ENCODE measurements around the gene TECTB.

TECTB gene

DNA sequence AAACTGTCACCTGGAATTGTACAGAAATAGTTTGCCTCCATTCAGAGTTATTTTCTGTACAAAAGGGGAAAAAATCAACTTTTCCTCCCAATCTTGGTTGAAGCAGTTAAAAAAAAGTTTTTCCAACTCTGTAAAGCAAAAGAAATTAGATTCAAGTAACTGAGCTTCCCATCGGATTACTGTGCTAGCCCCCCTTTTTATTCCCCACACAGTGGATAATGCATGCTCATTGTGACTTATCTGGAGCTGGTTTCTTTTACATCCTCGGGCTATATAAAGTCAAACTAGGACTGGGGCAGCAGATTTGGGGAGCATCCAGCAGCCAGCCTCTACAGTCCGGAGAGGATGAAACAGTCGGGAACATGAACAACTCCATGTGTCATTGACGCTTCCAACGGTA, at the start of gene TECTB:
TECTB (plus strand) TSS at position 301 of the 400 bp plus-strand sequence. CDS start 335 bp downstream, outside the sequence.
- TF ChIP-seq, protein P1, sequence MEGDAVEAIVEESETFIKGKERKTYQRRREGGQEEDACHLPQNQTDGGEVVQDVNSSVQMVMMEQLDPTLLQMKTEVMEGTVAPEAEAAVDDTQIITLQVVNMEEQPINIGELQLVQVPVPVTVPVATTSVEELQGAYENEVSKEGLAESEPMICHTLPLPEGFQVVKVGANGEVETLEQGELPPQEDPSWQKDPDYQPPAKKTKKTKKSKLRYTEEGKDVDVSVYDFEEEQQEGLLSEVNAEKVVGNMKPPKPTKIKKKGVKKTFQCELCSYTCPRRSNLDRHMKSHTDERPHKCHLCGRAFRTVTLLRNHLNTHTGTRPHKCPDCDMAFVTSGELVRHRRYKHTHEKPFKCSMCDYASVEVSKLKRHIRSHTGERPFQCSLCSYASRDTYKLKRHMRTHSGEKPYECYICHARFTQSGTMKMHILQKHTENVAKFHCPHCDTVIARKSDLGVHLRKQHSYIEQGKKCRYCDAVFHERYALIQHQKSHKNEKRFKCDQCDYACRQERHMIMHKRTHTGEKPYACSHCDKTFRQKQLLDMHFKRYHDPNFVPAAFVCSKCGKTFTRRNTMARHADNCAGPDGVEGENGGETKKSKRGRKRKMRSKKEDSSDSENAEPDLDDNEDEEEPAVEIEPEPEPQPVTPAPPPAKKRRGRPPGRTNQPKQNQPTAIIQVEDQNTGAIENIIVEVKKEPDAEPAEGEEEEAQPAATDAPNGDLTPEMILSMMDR (IDR thresholded peaks at IDR 0.05; ENCODE audit: low read depth, low read length), result no peak
- no peak for DNase-seq (ENCODE audit: extremely low read depth, low read depth)

DNA sequence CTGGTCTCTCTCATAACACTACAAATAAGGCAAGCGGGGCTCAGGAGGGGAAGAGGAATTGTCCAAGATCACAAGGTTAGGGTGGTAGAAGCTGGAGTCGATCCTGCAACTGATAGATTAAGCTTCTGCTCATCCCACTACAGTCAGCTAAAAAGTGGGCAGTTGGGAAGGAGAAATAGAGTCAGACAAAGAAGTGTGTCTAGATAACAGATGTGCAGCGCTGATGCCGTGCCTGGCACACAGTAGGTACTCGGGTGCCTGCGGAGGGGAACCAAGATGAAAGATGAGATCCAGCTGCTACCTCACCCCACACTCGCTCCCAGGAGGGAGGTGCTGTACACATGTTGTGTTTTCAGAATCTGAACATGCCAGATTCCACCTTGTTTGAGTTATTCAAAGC, 48.1 kb upstream of the TECTB start:
- no peak for DNase-seq (ENCODE audit: extremely low read depth, low read depth)
- TF ChIP-seq, protein P1 (IDR thresholded peaks at IDR 0.05; ENCODE audit: low read depth, low read length), result no peak

DNA sequence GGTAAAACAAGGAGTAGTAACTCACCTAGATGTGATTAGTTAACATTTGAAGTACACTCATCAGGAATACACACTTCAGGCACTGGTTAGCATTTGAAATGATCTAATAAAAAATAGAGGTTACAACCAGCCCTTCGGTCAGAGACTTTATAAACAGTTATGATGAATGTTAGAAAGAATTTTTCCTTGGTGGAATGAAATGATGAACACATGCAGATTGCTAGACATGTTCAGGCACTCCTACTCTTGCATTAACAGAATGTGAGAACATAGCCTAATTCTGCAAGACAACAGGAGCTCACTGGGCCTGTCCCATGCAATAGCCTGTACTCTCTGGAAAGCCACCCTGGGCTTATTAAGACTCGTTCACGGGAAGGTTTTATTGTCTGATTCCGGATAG, 47.3 kb upstream of the TECTB start:
- no peak for DNase-seq (ENCODE audit: extremely low read depth, low read depth)
- TF ChIP-seq, protein P1 (IDR thresholded peaks at IDR 0.05; ENCODE audit: low read depth, low read length), result no peak

DNA sequence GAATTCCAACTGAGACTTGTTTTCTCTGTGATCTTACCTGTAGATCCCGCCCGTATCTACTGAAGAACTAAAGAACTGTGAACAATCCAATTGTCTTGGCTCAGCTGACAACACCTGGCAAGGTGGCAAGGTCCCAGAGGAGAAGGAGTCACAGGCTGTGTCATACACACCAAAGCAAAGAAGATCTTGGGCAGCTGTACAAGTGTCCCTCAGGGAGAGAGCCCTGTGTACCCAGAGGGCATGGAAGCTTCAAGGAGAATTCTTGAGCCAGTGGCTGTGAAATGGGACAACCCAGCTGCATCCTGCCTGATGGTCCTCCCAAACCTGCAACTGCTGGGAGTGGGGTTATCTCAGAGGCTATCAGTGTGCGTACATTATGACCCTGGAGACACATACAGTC, 46.7 kb upstream of the TECTB start:
- no peak for DNase-seq (ENCODE audit: extremely low read depth, low read depth)
- TF ChIP-seq, protein P1 (IDR thresholded peaks at IDR 0.05; ENCODE audit: low read depth, low read length), result no peak

DNA sequence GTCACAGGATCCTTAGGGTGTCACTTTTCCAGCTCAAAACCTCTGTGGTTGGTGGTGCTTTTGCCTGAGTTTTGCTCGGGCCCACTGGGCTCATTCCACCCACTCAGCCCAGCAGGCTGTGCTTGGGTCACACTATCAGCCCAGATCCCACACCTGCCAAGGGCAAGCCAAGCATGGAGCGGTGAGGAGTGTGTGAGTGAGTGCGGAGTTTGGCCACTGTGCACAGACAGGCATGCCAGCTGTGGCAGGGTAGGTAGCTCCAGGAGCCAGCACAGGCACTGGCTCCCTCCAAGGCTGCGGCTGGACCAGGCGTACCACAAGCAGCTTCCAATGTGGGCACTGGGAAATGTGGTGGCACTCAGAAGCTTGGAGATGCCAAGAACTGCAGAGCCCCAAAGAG, 43.9 kb upstream of the TECTB start:
- TF ChIP-seq, protein P1 (IDR thresholded peaks at IDR 0.05; ENCODE audit: low read depth, low read length), result no peak
- DNase-seq (ENCODE audit: extremely low read depth, low read depth), result no peak

DNA sequence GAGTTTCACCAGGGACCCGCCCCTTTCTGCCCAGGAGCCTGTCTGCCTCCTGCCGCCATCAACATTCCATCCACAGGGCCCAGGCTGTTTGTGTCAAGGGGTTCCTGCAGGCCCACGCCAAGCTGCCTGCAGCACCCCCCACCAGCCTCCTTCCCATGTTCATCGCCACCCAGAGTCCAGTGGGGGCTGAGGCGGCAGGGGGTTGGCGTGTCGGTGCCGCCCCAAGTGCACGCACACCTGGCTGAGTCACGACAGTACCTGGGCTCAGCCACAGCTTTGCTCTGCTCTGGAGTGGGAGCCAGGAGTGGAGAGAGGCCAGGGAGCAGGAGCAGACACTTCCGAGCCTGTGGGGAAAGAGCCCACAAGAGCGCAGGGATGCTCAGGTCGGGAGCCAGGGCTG, 42.8 kb upstream of the TECTB start:
- DNase-seq (ENCODE audit: extremely low read depth, low read depth), result no peak
- TF ChIP-seq, protein P1 (IDR thresholded peaks at IDR 0.05; ENCODE audit: low read depth, low read length), result no peak

DNA sequence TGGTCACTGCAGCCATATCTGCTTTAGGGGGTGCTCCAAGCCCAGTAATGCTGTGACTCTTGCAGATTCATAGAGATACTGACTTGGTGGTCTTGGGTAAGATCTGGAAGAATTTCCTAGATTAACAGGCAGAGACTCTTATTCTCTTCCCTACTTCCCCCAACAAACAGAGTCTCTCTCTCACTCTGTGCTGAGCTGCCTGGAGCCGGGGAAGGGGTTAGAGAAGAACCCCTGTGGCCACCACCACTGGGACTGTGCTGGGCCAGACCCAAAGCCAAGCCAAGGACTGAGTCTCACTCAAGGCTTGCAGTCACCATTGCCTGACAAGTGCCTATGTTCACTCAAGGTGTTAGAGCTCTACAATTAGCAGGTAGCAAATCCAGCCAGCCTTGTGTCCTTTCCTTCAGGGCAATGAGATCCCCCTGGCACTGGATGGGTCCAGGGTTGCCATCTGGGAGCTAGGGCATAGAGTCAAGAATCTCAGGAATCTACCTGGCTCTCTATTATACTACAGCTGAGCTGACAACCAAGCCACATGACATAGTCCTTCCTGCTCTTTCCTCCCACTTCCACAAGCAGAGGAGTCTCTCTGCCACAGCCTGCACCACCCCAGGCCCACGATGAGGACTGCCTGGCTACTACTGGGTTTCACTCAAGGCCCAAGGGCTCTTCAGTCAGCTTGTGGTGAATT, 41.4 kb upstream of the TECTB start:
- DNase-seq (ENCODE audit: extremely low read depth, low read depth), result no peak
- TF ChIP-seq, protein P1 (IDR thresholded peaks at IDR 0.05; ENCODE audit: low read depth, low read length), result no peak
